K562 (cell line): ENCODE data around the gene PPHLN1. TPM values are rescaled to one million over a fixed set of nuclear protein-coding genes. Genes with fewer than 3 reads are reported as not detected.

Source experiments
- CTBP1 ChIP-seq: fragments of 450-650 bp; IDR thresholded peaks from 2 replicates; pipeline ENCODE4 v1.6.1; 2016; ENCODE audit warnings: borderline replicate concordance
- EP400 ChIP-seq: fragments of 450-650 bp; IDR thresholded peaks from 2 replicates; pipeline ENCODE4 v1.6.1; 2017; ENCODE audit warnings: antibody characterized with exemption, mild to moderate bottlenecking, moderate library complexity
- KDM2B ChIP-seq: fragments of 250-450 bp; sonication (Bioruptor Pico); IDR thresholded peaks from 2 replicates; pipeline ENCODE4 v1.8.0; 2021; ENCODE audit warnings: mild to moderate bottlenecking, moderate library complexity
- MAFK ChIP-seq: IDR thresholded peaks from 2 replicates; pipeline ENCODE4 v1.6.1; 2011; ENCODE audit warnings: low read length, improper control_type of control experiment
- MECOM ChIP-seq: fragments of 250-450 bp; sonication (Bioruptor Pico); IDR thresholded peaks from 2 replicates; pipeline ENCODE4 v1.8.0; 2022; ENCODE audit warnings: inconsistent platforms
- MITF ChIP-seq: IDR thresholded peaks from 2 replicates; pipeline ENCODE4 v1.6.1; 2014; ENCODE audit warnings: antibody characterized with exemption
- POLR2AphosphoS2 ChIP-seq: IDR thresholded peaks from 2 replicates; pipeline ENCODE4 v1.6.1; 2012; ENCODE audit warnings: low read length, improper control_type of control experiment
- RB1 ChIP-seq: fragments of 450-650 bp; IDR thresholded peaks from 2 replicates; pipeline ENCODE4 v1.6.1; 2017; ENCODE audit warnings: low read depth, mild to moderate bottlenecking
- ZC3H8 ChIP-seq: fragments of 450-650 bp; IDR thresholded peaks from 2 replicates; pipeline ENCODE4 v1.6.1; 2017
- ZNF316 ChIP-seq: fragments of 450-650 bp; IDR thresholded peaks from 2 replicates; pipeline ENCODE4 v1.6.1; 2016
- ZNF384 ChIP-seq: IDR thresholded peaks from 2 replicates; pipeline ENCODE4 v1.6.1; 2012; ENCODE audit warnings: low read depth, low read length, improper control_type of control experiment
- ZNF655 ChIP-seq: fragments of 250-450 bp; sonication (Bioruptor Pico); IDR thresholded peaks from 2 replicates; pipeline ENCODE4 v1.5.0; 2021
- polyA plus RNA-seq, 8 experiments: library from polyadenylated mRNA; depleted of rRNA in 4 of 8; stranded (reverse) in 5 of 8; unstranded in 3 of 8; fragments of >200 nt; fragmentation: Nextera tagmentation in 2 of 8; fragmentation: Illumina TruSeq in 1 of 8; extraction: Ambion mirVana in 2 of 8; extraction: Trizol in 1 of 8; gene quantifications; 2 replicates each; pipeline versions ENCODE4 v1.2.1 to v1.2.3, GENCODE V29; 2011 to 2014; ENCODE audit warnings: inconsistent platforms in 1 of 8, missing spikeins in 1 of 8
- total RNA-seq, 7 experiments: library from RNA; depleted of rRNA in 6 of 7; stranded (reverse); fragments of >200 nt in 6 of 7; fragmentation: Illumina TruSeq in 2 of 7; extraction: Trizol in 2 of 7; gene quantifications; 2 replicates each; pipeline versions ENCODE4 v1.2.1 to v1.2.3, GENCODE V29; 2011 to 2021; ENCODE audit warnings: low replicate concordance in 1 of 7
- TF ChIP-seq, protein P1 (sequence below), 2 experiments: fragments of 450-650 bp; formaldehyde crosslinking in 1 of 2; IDR thresholded peaks; 2 replicates each; pipeline versions ENCODE4 v1.4.0 to v1.6.1; 2014 to 2020; ENCODE audit warnings: mild to moderate bottlenecking in 2 of 2, borderline replicate concordance in 1 of 2, low read depth in 1 of 2
- TF ChIP-seq, protein P2 (sequence below), 3 experiments: IDR thresholded peaks in 2 of 3; conservative IDR thresholded peaks in 1 of 3; 2 replicates each; pipeline ENCODE4 v1.5.1; 2011 to 2012; ENCODE audit warnings: low read length in 3 of 3, mild to moderate bottlenecking in 3 of 3, control low read depth in 2 of 3, improper control_type of control experiment in 1 of 3, inconsistent platforms in 1 of 3, low read depth in 1 of 3, mixed read lengths in 1 of 3, moderate library complexity in 1 of 3; ENCODE audit not compliant: insufficient read depth in 2 of 3
- TF ChIP-seq, protein P3 (sequence below): fragments of 450-650 bp; IDR thresholded peaks from 2 replicates; pipeline ENCODE4 v1.6.1; 2016

PPHLN1 gene
- total and polyA plus RNA-seq, 9 of the 15 experiments (the other 6 are each of a cell fraction or from before 2014, with no cell fraction given) = 66.3 to 112 (median 93.6) TPM

DNA sequence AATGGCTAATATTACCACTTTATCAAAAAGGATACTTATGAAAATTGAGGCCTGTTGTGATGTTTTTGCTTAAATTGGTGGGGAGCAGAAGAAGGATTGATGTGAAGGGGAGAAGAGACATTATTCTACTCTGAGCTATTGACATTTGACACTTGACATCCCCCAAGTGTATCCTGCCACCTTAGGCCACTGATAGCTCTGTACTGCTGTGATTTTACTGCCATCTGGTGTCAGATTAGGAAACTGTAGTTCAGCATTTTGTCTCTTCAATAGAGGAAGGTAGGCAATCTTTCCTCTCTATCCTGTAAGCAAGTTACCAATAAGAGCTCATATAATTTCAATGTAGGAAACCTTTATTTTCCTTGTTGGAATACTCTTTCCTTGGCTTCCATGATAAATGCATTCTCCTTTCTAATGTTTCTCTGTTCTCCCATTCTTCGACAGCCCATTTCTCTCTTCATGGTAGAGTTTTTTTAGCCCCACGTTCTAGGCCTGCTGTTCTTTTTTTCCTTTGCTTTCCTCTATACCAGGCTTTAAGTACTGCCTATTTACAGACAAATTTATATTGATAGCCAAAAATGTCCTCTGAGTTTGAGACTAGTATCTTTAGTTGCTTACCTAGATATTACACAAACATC, 46.3 kb downstream of the PPHLN1 start (continued):
- TF ChIP-seq, protein P1, sequence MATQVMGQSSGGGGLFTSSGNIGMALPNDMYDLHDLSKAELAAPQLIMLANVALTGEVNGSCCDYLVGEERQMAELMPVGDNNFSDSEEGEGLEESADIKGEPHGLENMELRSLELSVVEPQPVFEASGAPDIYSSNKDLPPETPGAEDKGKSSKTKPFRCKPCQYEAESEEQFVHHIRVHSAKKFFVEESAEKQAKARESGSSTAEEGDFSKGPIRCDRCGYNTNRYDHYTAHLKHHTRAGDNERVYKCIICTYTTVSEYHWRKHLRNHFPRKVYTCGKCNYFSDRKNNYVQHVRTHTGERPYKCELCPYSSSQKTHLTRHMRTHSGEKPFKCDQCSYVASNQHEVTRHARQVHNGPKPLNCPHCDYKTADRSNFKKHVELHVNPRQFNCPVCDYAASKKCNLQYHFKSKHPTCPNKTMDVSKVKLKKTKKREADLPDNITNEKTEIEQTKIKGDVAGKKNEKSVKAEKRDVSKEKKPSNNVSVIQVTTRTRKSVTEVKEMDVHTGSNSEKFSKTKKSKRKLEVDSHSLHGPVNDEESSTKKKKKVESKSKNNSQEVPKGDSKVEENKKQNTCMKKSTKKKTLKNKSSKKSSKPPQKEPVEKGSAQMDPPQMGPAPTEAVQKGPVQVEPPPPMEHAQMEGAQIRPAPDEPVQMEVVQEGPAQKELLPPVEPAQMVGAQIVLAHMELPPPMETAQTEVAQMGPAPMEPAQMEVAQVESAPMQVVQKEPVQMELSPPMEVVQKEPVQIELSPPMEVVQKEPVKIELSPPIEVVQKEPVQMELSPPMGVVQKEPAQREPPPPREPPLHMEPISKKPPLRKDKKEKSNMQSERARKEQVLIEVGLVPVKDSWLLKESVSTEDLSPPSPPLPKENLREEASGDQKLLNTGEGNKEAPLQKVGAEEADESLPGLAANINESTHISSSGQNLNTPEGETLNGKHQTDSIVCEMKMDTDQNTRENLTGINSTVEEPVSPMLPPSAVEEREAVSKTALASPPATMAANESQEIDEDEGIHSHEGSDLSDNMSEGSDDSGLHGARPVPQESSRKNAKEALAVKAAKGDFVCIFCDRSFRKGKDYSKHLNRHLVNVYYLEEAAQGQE (IDR thresholded peaks at IDR 0.05; ENCODE audit: borderline replicate concordance) = peak; percentile 77
- TF ChIP-seq, protein P1 (CRISPR knock-in tag; IDR thresholded peaks at IDR 0.05; ENCODE audit: low read depth) = no peak
- no peak for TF ChIP-seq POLR2AphosphoS2
- TF ChIP-seq MAFK = peak; percentile 21; the same call in 1 of the 2 replicates
- TF ChIP-seq CTBP1 = no peak
- no peak for TF ChIP-seq KDM2B
- TF ChIP-seq, protein P2, sequence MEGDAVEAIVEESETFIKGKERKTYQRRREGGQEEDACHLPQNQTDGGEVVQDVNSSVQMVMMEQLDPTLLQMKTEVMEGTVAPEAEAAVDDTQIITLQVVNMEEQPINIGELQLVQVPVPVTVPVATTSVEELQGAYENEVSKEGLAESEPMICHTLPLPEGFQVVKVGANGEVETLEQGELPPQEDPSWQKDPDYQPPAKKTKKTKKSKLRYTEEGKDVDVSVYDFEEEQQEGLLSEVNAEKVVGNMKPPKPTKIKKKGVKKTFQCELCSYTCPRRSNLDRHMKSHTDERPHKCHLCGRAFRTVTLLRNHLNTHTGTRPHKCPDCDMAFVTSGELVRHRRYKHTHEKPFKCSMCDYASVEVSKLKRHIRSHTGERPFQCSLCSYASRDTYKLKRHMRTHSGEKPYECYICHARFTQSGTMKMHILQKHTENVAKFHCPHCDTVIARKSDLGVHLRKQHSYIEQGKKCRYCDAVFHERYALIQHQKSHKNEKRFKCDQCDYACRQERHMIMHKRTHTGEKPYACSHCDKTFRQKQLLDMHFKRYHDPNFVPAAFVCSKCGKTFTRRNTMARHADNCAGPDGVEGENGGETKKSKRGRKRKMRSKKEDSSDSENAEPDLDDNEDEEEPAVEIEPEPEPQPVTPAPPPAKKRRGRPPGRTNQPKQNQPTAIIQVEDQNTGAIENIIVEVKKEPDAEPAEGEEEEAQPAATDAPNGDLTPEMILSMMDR (IDR thresholded peaks at IDR 0.05 in 2 of 3, conservative IDR thresholded peaks at IDR 0.05 in 1 of 3; ENCODE audit: insufficient read depth in 2 of 3, low read depth in 1 of 3, low read length in 3 of 3) = peak; percentile 72 to 89 (median 87)
- no peak for TF ChIP-seq ZC3H8
- TF ChIP-seq ZNF316 = no peak
- TF ChIP-seq, protein P3, sequence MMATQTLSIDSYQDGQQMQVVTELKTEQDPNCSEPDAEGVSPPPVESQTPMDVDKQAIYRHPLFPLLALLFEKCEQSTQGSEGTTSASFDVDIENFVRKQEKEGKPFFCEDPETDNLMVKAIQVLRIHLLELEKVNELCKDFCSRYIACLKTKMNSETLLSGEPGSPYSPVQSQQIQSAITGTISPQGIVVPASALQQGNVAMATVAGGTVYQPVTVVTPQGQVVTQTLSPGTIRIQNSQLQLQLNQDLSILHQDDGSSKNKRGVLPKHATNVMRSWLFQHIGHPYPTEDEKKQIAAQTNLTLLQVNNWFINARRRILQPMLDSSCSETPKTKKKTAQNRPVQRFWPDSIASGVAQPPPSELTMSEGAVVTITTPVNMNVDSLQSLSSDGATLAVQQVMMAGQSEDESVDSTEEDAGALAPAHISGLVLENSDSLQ = peak; percentile 37; the same call in 1 of the 2 replicates
- no peak for TF ChIP-seq MITF
- TF ChIP-seq ZNF384 = no peak
- TF ChIP-seq MECOM (CRISPR knock-in tag) = no peak
- TF ChIP-seq RB1 = 0 out of 2 replicates have a peak, but pooled peaks have one; percentile 22
- no peak for TF ChIP-seq EP400
- TF ChIP-seq ZNF655 = no peak
